Neuron (in vitro differentiated cells): Measurements from ENCODE around the gene LANCL1.
A peak's percentile ranks its signal among the peaks of the same experiment; 100 is the strongest.

Experiments used
- H2AFZ ChIP-seq: one replicate; pipeline ENCODE4 v1.6.1; 2013; ENCODE audit warnings: low read depth, mild to moderate bottlenecking, inconsistent platforms, low read length, moderate library complexity
- H3K27me3 ChIP-seq: one replicate; pipeline ENCODE4 v1.6.1; 2013; ENCODE audit warnings: low read length; ENCODE audit not compliant: insufficient read depth
- H3K36me3 ChIP-seq: one replicate; pipeline ENCODE4 v1.6.1; 2013; ENCODE audit warnings: low read length; ENCODE audit not compliant: insufficient read depth
- H3K4me1 ChIP-seq: one replicate; pipeline ENCODE4 v1.6.1; 2013; ENCODE audit warnings: low read length; ENCODE audit not compliant: insufficient read depth
- H3K4me3 ChIP-seq: 2 replicates; pipeline ENCODE4 v1.5.1; 2013; ENCODE audit warnings: mild to moderate bottlenecking, low read length, moderate library complexity
- H3K9me3 ChIP-seq: one replicate; pipeline ENCODE4 v1.6.1; 2013; ENCODE audit warnings: low read length

LANCL1 gene

GRCh38 chr2:210480079-210480478 lies 3.5 kb upstream of the LANCL1 start:
- Histone ChIP-seq H3K27me3 (no peaks in the 10 kb centered on the region), H3K4me1 (peaks cover 5% of the 10 kb centered on the region), H3K9me3 (peaks cover 5% of the 10 kb centered on the region), H2AFZ (no peak overlapping the region), H3K36me3 (no peaks in the 10 kb centered on the region), H3K4me3 (no peak overlapping the region)

- no peaks in the 10 kb centered on the region for H3K9me3 ChIP-seq
Measured at GRCh38 chr2:210478661-210479060, 2.1 kb upstream of the LANCL1 start.

GRCh38 chr2:210477496-210477895 lies 937 bp upstream of the LANCL1 start:
- Histone ChIP-seq H3K27me3 (no peaks in the 10 kb centered on the region), H3K9me3 (no peaks in the 10 kb centered on the region), H2AFZ (peak overlapping the region; percentile 71), H3K36me3 (peaks cover 12% of the 10 kb centered on the region), H3K4me1 (peaks cover 5% of the 10 kb centered on the region), H3K4me3 (peak overlapping the region; percentile 66)

More at GRCh38 chr2:210478661-210479060, 2.1 kb upstream of the LANCL1 start:
- Histone ChIP-seq H3K36me3 (peaks cover 4% of the 10 kb centered on the region), H3K4me3 (no peak overlapping the region), H3K4me1 (peaks cover 5% of the 10 kb centered on the region), H3K27me3 (no peaks in the 10 kb centered on the region), H2AFZ (no peak overlapping the region)

GRCh38 chr2:210475706-210476105 lies 853 bp downstream of the LANCL1 start:
- peak overlapping the region; percentile 66 for H3K4me3 ChIP-seq
- H2AFZ ChIP-seq: no peak overlapping the region
- no peaks in the 10 kb centered on the region for H3K9me3 ChIP-seq
- peaks cover 5% of the 10 kb centered on the region for H3K4me1 ChIP-seq
- H3K36me3 ChIP-seq: peaks cover 27% of the 10 kb centered on the region
- H3K27me3 ChIP-seq: no peaks in the 10 kb centered on the region

- Histone ChIP-seq H3K36me3 (peaks cover 36% of the 10 kb centered on the region), H2AFZ (no peak overlapping the region), H3K4me3 (no peak overlapping the region), H3K9me3 (no peaks in the 10 kb centered on the region), H3K4me1 (peaks cover 5% of the 10 kb centered on the region), H3K27me3 (no peaks in the 10 kb centered on the region)
Measured at GRCh38 chr2:210474776-210475175, 1.8 kb downstream of the LANCL1 start.

GRCh38 chr2:210461401-210461800 lies 15.2 kb downstream of the LANCL1 start:
- Histone ChIP-seq H2AFZ (no peak overlapping the region), H3K4me1 (no peaks in the 10 kb centered on the region), H3K9me3 (peaks cover 4% of the 10 kb centered on the region), H3K27me3 (no peaks in the 10 kb centered on the region), H3K36me3 (peaks cover 88% of the 10 kb centered on the region), H3K4me3 (no peak overlapping the region)

GRCh38 chr2:210460322-210461227 lies 16.0 kb downstream of the LANCL1 start:
- Histone ChIP-seq H2AFZ (no peak overlapping the region), H3K36me3 (peaks cover 89% of the 10 kb centered on the region), H3K27me3 (no peaks in the 10 kb centered on the region), H3K9me3 (no peaks in the 10 kb centered on the region), H3K4me1 (no peaks in the 10 kb centered on the region), H3K4me3 (no peak overlapping the region)

- no peaks in the 10 kb centered on the region for H3K9me3 ChIP-seq
- peaks cover 89% of the 10 kb centered on the region for H3K36me3 ChIP-seq
- H3K27me3 ChIP-seq: no peaks in the 10 kb centered on the region
- H3K4me1 ChIP-seq: no peaks in the 10 kb centered on the region
- H3K4me3 ChIP-seq: no peak overlapping the region
- H2AFZ ChIP-seq: no peak overlapping the region
Measured at GRCh38 chr2:210459880-210460279, 16.7 kb downstream of the LANCL1 start.

- Histone ChIP-seq H3K4me1 (no peaks in the 10 kb centered on the region), H3K9me3 (no peaks in the 10 kb centered on the region), H3K4me3 (no peak overlapping the region), H3K27me3 (no peaks in the 10 kb centered on the region), H3K36me3 (peaks cover 92% of the 10 kb centered on the region), H2AFZ (no peak overlapping the region)
Measured at GRCh38 chr2:210459407-210459806, 17.2 kb downstream of the LANCL1 start.

GRCh38 chr2:210458395-210458794 lies 18.2 kb downstream of the LANCL1 start:
- peaks cover 93% of the 10 kb centered on the region for H3K36me3 ChIP-seq
- no peak overlapping the region for H2AFZ ChIP-seq
- no peaks in the 10 kb centered on the region for H3K27me3 ChIP-seq
- no peak overlapping the region for H3K4me3 ChIP-seq
- H3K9me3 ChIP-seq: no peaks in the 10 kb centered on the region
- no peaks in the 10 kb centered on the region for H3K4me1 ChIP-seq

- no peak overlapping the region for H3K4me3 ChIP-seq
- H3K4me1 ChIP-seq: no peaks in the 10 kb centered on the region
- H2AFZ ChIP-seq: no peak overlapping the region
- no peaks in the 10 kb centered on the region for H3K27me3 ChIP-seq
- H3K9me3 ChIP-seq: no peaks in the 10 kb centered on the region
- peaks cover 93% of the 10 kb centered on the region for H3K36me3 ChIP-seq
Measured at GRCh38 chr2:210456571-210456970, 20.0 kb downstream of the LANCL1 start.

GRCh38 chr2:210454336-210454735 lies 22.2 kb downstream of the LANCL1 start:
- H2AFZ ChIP-seq: no peak overlapping the region
- H3K9me3 ChIP-seq: peaks cover 3% of the 10 kb centered on the region
- H3K4me3 ChIP-seq: no peak overlapping the region
- H3K27me3 ChIP-seq: no peaks in the 10 kb centered on the region
- H3K4me1 ChIP-seq: no peaks in the 10 kb centered on the region
- H3K36me3 ChIP-seq: peaks cover 74% of the 10 kb centered on the region

- no peak overlapping the region for H3K4me3 ChIP-seq
- no peaks in the 10 kb centered on the region for H3K27me3 ChIP-seq
- H2AFZ ChIP-seq: no peak overlapping the region
- peaks cover 8% of the 10 kb centered on the region for H3K9me3 ChIP-seq
- H3K36me3 ChIP-seq: peaks cover 53% of the 10 kb centered on the region
- H3K4me1 ChIP-seq: no peaks in the 10 kb centered on the region
Measured at GRCh38 chr2:210452194-210452593, 24.4 kb downstream of the LANCL1 start.
